NCI-H748 (cell line): ENCODE data around the gene HPGD.
A peak's percentile ranks its signal among the peaks of the same experiment; 100 is the strongest.

Experiments
- DNase-seq: peaks from one replicate; lab custom pipeline; 2025; ENCODE audit not compliant: unreplicated experiment; lab: John Stamatoyannopoulos, UW

Gene HPGD

GRCh38 chr4:174479140-174479539, 43.1 kb downstream of the HPGD start:
- DNase-seq: no peak

GRCh38 chr4:174475528-174475927, 46.8 kb downstream of the HPGD start:
- no peak for DNase-seq

- no peak for DNase-seq
Observed at GRCh38 chr4:174474457-174475075, 47.7 kb downstream of the HPGD start.

GRCh38 chr4:174467107-174467506, 55.2 kb downstream of the HPGD start:
- no peak for DNase-seq

- DNase-seq: no peak
Observed at GRCh38 chr4:174464949-174465348, 57.3 kb downstream of the HPGD start.

- DNase-seq: no peak
Observed at GRCh38 chr4:174461466-174462106, 60.7 kb downstream of the HPGD start.

- DNase-seq: no peak
Observed at GRCh38 chr4:174460684-174461083, 61.6 kb downstream of the HPGD start.

- no peak for DNase-seq
Observed at GRCh38 chr4:174457468-174457867, 64.8 kb downstream of the HPGD start.

- DNase-seq: no peak
Observed at GRCh38 chr4:174454815-174455473, 67.3 kb downstream of the HPGD start.

GRCh38 chr4:174451718-174452296, 70.5 kb downstream of the HPGD start:
- peak; percentile 22 for DNase-seq

GRCh38 chr4:174450786-174451125, 71.5 kb downstream of the HPGD start:
- no peak for DNase-seq

GRCh38 chr4:174449944-174450785, 72.1 kb downstream of the HPGD start:
- no peak for DNase-seq

GRCh38 chr4:174449152-174449551, 73.1 kb downstream of the HPGD start:
- no peak for DNase-seq

GRCh38 chr4:174444390-174444789, 77.9 kb downstream of the HPGD start:
- no peak for DNase-seq
